Measurements from ENCODE around the gene SLC17A3.

SLC17A3 gene

GRCh38 chr6:25844518-25844917, 29.5 kb downstream of the SLC17A3 start:
- Histone ChIP-seq H3K4me1 (no peaks in the 10 kb centered on the region), H3K36me3 (replicated peaks) (no peaks in the 10 kb centered on the region), H3K27me3 (ENCODE audit: low read depth) (peaks cover 4% of the 10 kb centered on the region; the same call in 1 of the 2 replicates), H3K4me3 (no peak overlapping the region), H3K9me3 (no peaks in the 10 kb centered on the region)
- in situ Hi-C loops (cut with MboI; ENCODE audit: low sequenced_read_pairs) = no loop called here
- DNase-seq (ENCODE audit: low spot score in 2 of 2) = no peak

- in situ Hi-C loops (cut with MboI; ENCODE audit: low sequenced_read_pairs) = no loop called here
- Histone ChIP-seq H3K9me3 (no peaks in the 10 kb centered on the region), H3K4me3 (no peak overlapping the region), H3K36me3 (replicated peaks) (no peaks in the 10 kb centered on the region), H3K27me3 (ENCODE audit: low read depth) (no peaks in the 10 kb centered on the region; the same call in 1 of the 2 replicates), H3K4me1 (no peaks in the 10 kb centered on the region)
- DNase-seq (ENCODE audit: low spot score in 2 of 2) = no peak
Observed at GRCh38 chr6:25842526-25842925, 31.5 kb downstream of the SLC17A3 start.

GRCh38 chr6:25835442-25836283, 38.4 kb downstream of the SLC17A3 start:
- no peak overlapping the region for H3K4me3 ChIP-seq
- no peaks in the 10 kb centered on the region for H3K36me3 ChIP-seq (replicated peaks)
- H3K4me1 ChIP-seq = peaks cover 4% of the 10 kb centered on the region
- no peaks in the 10 kb centered on the region for H3K9me3 ChIP-seq
- in situ Hi-C loops (cut with MboI; ENCODE audit: low sequenced_read_pairs) = no loop called here
- H3K27me3 ChIP-seq (ENCODE audit: low read depth) = peaks cover 15% of the 10 kb centered on the region
- peak; percentile 9 to 17 for DNase-seq (ENCODE audit: low spot score in 2 of 2)

- peak in 1 of 2 experiments; percentile 49 for DNase-seq (ENCODE audit: low spot score in 2 of 2)
- no peaks in the 10 kb centered on the region for H3K9me3 ChIP-seq
- H3K27me3 ChIP-seq (ENCODE audit: low read depth) = peaks cover 15% of the 10 kb centered on the region
- peaks cover 4% of the 10 kb centered on the region for H3K4me1 ChIP-seq
- no peaks in the 10 kb centered on the region for H3K36me3 ChIP-seq (replicated peaks)
- in situ Hi-C loops (cut with MboI; ENCODE audit: low sequenced_read_pairs) = no loop called here
- no peak overlapping the region for H3K4me3 ChIP-seq
Observed at GRCh38 chr6:25834950-25835349, 39.1 kb downstream of the SLC17A3 start.

GRCh38 chr6:25833136-25833535, 40.9 kb downstream of the SLC17A3 start:
- no peaks in the 10 kb centered on the region for H3K36me3 ChIP-seq (replicated peaks)
- no peak for DNase-seq (ENCODE audit: low spot score in 2 of 2)
- peaks cover 19% of the 10 kb centered on the region for H3K27me3 ChIP-seq (ENCODE audit: low read depth)
- in situ Hi-C loops (cut with MboI; ENCODE audit: low sequenced_read_pairs) = no loop called here
- H3K4me1 ChIP-seq = peaks cover 4% of the 10 kb centered on the region
- H3K9me3 ChIP-seq = no peaks in the 10 kb centered on the region
- no peak overlapping the region for H3K4me3 ChIP-seq

GRCh38 chr6:25832670-25833069, 41.4 kb downstream of the SLC17A3 start:
- Histone ChIP-seq H3K4me1 (peaks cover 4% of the 10 kb centered on the region), H3K9me3 (no peaks in the 10 kb centered on the region), H3K27me3 (ENCODE audit: low read depth) (peaks cover 19% of the 10 kb centered on the region), H3K4me3 (no peak overlapping the region), H3K36me3 (replicated peaks) (no peaks in the 10 kb centered on the region)
- in situ Hi-C loops (cut with MboI; ENCODE audit: low sequenced_read_pairs) = no loop called here
- DNase-seq (ENCODE audit: low spot score in 2 of 2) = no peak

GRCh38 chr6:25832307-25832662, 41.8 kb downstream of the SLC17A3 start:
- in situ Hi-C loops (cut with MboI; ENCODE audit: low sequenced_read_pairs) = no loop called here
- no peaks in the 10 kb centered on the region for H3K36me3 ChIP-seq (replicated peaks)
- no peak for DNase-seq (ENCODE audit: low spot score in 2 of 2)
- no peak overlapping the region for H3K4me3 ChIP-seq
- H3K27me3 ChIP-seq (ENCODE audit: low read depth) = peaks cover 21% of the 10 kb centered on the region
- H3K9me3 ChIP-seq = no peaks in the 10 kb centered on the region
- H3K4me1 ChIP-seq = peaks cover 4% of the 10 kb centered on the region

- Histone ChIP-seq H3K9me3 (no peaks in the 10 kb centered on the region), H3K36me3 (replicated peaks) (no peaks in the 10 kb centered on the region), H3K4me1 (peaks cover 4% of the 10 kb centered on the region), H3K27me3 (ENCODE audit: low read depth) (peaks cover 26% of the 10 kb centered on the region), H3K4me3 (no peak within 1 kb of the TSS)
- no peak for DNase-seq (ENCODE audit: low spot score in 2 of 2)
- in situ Hi-C loops (cut with MboI; ENCODE audit: low sequenced_read_pairs) = no loop called here
Observed at GRCh38 chr6:25831532-25832306, 42.3 kb downstream of the SLC17A3 start, which contains the start of gene SLC17A1. TSS of gene SLC17A1 (minus strand) at chr6:25832052. CDS start at chr6:25830557, 1,495 bp downstream.

- H3K9me3 ChIP-seq = no peaks in the 10 kb centered on the region
- no peak for DNase-seq (ENCODE audit: low spot score in 2 of 2)
- no peaks in the 10 kb centered on the region for H3K36me3 ChIP-seq (replicated peaks)
- peaks cover 4% of the 10 kb centered on the region for H3K4me1 ChIP-seq
- no peak overlapping the region for H3K4me3 ChIP-seq
- in situ Hi-C loops (cut with MboI; ENCODE audit: low sequenced_read_pairs) = no loop called here
- peaks cover 26% of the 10 kb centered on the region for H3K27me3 ChIP-seq (ENCODE audit: low read depth)
Observed at GRCh38 chr6:25830458-25830857, 43.6 kb downstream of the SLC17A3 start.

GRCh38 chr6:25829375-25829774, 44.7 kb downstream of the SLC17A3 start:
- in situ Hi-C loops (cut with MboI; ENCODE audit: low sequenced_read_pairs) = no loop called here
- H3K27me3 ChIP-seq (ENCODE audit: low read depth) = peaks cover 26% of the 10 kb centered on the region
- no peaks in the 10 kb centered on the region for H3K9me3 ChIP-seq
- no peaks in the 10 kb centered on the region for H3K36me3 ChIP-seq (replicated peaks)
- DNase-seq (ENCODE audit: low spot score in 2 of 2) = no peak
- H3K4me3 ChIP-seq = no peak overlapping the region
- no peaks in the 10 kb centered on the region for H3K4me1 ChIP-seq

- Histone ChIP-seq H3K27me3 (ENCODE audit: low read depth) (peaks cover 3% of the 10 kb centered on the region; the same call in 1 of the 2 replicates), H3K9me3 (no peaks in the 10 kb centered on the region), H3K36me3 (replicated peaks) (no peaks in the 10 kb centered on the region), H3K4me3 (no peak overlapping the region), H3K4me1 (no peaks in the 10 kb centered on the region)
- DNase-seq (ENCODE audit: low spot score in 2 of 2) = no peak
- in situ Hi-C loops (cut with MboI; ENCODE audit: low sequenced_read_pairs) = no loop called here
Observed at GRCh38 chr6:25821341-25821740, 52.7 kb downstream of the SLC17A3 start.

- no peak for DNase-seq (ENCODE audit: low spot score in 2 of 2)
- 0 out of 2 replicates have a peak, but pooled peaks cover 3% of the 10 kb centered on the region for H3K27me3 ChIP-seq (ENCODE audit: low read depth)
- no peak overlapping the region for H3K4me3 ChIP-seq
- in situ Hi-C loops (cut with MboI; ENCODE audit: low sequenced_read_pairs) = no loop called here
- no peaks in the 10 kb centered on the region for H3K4me1 ChIP-seq
- no peaks in the 10 kb centered on the region for H3K36me3 ChIP-seq (replicated peaks)
- H3K9me3 ChIP-seq = no peaks in the 10 kb centered on the region
Observed at GRCh38 chr6:25816252-25816651, 57.8 kb downstream of the SLC17A3 start.

- H3K9me3 ChIP-seq = no peaks in the 10 kb centered on the region
- no peak overlapping the region for H3K4me3 ChIP-seq
- H3K27me3 ChIP-seq (ENCODE audit: low read depth) = 0 out of 2 replicates have a peak, but pooled peaks cover 3% of the 10 kb centered on the region
- H3K36me3 ChIP-seq (replicated peaks) = no peaks in the 10 kb centered on the region
- H3K4me1 ChIP-seq = no peaks in the 10 kb centered on the region
- in situ Hi-C loops (cut with MboI; ENCODE audit: low sequenced_read_pairs) = no loop called here
- DNase-seq (ENCODE audit: low spot score in 2 of 2) = no peak
Observed at GRCh38 chr6:25815194-25815593, 58.8 kb downstream of the SLC17A3 start.

GRCh38 chr6:25804804-25805203, 69.2 kb downstream of the SLC17A3 start:
- H3K27me3 ChIP-seq (ENCODE audit: low read depth) = no peaks in the 10 kb centered on the region; the same call in 1 of the 2 replicates
- H3K4me3 ChIP-seq = no peak overlapping the region
- H3K4me1 ChIP-seq = no peaks in the 10 kb centered on the region
- in situ Hi-C loops (cut with MboI; ENCODE audit: low sequenced_read_pairs) = no loop called here
- DNase-seq (ENCODE audit: low spot score in 2 of 2) = no peak
- H3K36me3 ChIP-seq (replicated peaks) = no peaks in the 10 kb centered on the region
- no peaks in the 10 kb centered on the region for H3K9me3 ChIP-seq
